GM19324 (cell line): ENCODE data around the gene PRDM10.
"Not testable (repeated sequence)": the region's sequence is repeated elsewhere in the genome, so short reads cannot be mapped to it uniquely, and the experiment has no call there.

Experiments
- ATAC-seq: cut with Tn5 transposase; IDR thresholded peaks from one replicate; pipeline ENCODE4 v1.9.1; 2021; ENCODE audit warnings: mild to moderate bottlenecking, moderate library complexity; ENCODE audit not compliant: unreplicated experiment, low FRiP score

Gene PRDM10

DNA sequence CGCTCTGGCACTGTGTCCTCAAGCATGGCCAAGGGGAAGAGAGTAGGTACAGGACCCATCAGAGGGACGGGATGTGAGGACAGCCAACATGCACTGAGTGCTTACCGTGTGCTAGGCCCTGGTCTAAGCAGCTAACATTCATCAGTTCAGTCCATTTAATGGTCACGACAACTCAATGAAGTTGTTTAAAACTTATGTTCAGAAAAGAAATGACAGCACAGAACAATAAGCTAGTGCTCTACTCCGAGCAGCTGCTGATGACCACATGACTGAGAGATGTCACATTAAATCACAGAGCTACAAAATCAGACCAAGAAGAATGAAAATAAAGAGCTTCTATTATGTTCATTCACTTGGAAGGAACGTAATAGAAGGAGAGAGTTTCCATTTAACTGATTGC is 26.3 kb downstream of the PRDM10 start:
- ATAC-seq, result no peak

DNA sequence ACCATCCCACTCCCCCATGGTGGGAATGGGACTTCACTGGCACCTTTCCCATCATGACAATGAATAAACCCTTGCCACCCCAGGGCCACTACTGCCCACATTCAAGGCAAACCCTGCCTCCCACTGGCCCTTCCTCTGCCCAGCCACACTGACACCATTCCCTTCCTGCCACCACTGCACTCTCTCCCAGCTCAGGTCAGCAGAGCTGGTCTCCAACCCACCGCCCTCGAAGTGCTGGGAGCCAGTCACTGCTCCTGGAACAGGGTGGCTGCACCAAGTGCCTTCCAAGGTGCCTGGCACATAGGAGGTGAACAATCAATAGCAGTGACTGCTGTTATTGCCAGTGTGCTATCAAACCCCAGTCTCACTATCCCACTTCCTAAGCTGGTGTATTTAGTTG is 27.1 kb downstream of the PRDM10 start:
- no peak for ATAC-seq

DNA sequence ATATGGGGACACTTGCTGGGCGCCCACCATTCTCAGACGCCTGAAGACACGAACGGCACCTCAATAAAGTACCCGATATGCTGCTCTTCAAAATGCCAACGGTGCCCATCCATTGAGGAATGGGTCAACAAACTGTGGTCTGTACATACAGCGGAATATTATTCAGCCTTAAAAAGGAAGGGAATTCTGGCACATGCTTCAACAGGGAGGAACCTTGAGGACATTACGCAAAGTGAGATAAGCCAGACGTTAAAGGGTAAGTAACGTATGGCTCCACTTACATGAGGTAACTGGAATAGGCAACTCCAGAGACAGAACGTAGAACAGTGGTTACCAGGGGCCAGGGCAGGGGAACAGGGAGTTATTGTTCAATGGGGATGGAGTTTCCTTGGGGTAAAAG is 28.0 kb downstream of the PRDM10 start:
- ATAC-seq, result no peak

DNA sequence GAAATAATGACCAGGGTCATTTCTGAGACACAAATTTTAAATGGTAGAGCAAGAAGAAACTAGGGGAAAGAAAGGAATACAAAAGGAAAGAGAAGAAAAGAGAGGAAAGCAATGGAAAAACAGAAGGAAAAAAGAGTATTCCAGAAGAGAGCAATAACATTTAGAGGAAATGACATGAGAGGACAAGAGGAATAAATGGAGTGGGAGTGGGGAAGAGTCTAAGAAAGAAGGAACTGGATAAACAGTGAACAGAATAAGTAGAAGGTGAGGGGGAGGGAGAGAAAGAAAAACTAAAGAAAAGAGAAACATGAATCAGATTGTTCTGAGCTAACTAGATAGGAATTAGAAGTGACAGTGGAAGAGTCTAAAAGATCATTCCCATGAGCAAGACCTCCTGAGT is 28.4 kb downstream of the PRDM10 start:
- ATAC-seq, result no peak

DNA sequence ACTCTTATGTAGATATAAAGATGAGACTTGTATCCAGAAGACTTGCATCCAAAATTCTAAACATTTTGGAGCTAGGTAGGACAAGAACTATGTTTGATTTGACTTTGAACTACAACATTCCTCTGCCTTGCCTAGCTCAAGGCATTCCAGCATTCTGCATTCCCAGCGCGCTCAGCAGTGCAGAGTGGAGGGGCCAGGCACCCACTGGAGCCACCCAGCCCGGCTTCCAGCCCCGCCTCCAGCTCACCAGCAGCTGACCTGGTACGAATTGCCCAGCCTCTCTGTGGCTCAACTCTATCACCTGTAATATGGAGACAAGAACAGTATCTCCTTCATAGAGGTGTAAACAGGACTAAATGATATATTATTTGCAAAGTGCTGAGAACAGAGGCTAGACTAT is 28.8 kb downstream of the PRDM10 start:
- ATAC-seq, result no peak

DNA sequence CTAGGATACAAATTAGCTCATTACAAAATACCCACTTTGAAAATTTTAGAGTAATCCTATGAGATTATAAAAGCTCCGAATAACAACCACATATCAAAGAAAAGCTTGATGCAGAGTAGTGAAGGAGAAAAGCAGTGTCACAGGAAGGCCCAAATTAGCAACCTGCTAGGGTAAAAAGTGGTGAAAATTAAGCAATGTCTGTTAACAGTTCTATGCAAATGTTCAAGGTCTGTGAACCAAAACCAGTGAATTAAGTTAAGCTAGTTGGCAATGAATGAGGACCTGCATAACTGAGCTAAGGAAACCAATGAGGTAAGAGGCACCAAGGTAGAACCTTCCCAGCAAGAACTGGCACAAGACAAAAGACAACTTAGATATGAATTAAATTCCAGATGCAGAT is 29.6 kb downstream of the PRDM10 start:
- ATAC-seq, result peak; percentile 88

DNA sequence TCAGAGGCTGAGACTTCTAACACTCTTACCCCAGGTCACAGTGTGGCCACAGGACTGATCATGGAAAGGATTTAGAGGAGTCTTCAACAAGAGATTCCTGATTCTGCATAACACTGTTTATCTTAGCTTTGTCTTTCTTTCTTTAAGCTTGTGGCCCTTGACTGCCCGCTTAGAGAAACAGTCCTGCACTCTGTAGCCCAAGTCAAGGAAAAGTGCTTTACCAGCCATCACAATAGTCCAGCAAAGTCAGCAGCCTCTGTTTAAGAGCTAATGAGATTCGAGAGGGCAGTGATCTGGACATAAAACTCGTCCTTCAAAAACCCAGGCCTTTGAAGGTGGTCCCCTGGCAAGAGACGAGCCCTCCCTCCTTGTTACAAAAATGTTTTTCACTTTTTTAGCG is 30.0 kb downstream of the PRDM10 start:
- ATAC-seq, result no peak

DNA sequence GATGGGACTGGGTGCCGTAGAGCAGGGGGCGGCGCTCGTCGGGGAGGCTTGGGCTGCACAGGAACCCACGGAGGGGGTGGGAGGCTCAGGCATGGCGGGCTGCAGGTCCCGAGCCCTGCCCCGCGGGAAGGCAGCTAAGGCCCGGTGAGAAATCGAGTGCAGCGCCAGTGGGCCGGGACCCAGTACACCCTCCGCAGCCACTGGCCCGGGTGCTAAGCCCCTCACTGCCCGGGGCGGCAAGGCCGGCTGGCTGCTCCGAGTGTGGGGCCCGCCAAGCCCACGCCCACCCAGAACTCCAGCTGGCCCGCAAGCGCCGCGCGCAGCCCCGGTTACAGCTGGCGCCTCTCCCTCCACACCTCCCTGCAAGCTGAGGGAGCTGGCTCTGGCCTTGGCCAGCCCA is 30.8 kb downstream of the PRDM10 start:
- not testable (repeated sequence) for ATAC-seq

DNA sequence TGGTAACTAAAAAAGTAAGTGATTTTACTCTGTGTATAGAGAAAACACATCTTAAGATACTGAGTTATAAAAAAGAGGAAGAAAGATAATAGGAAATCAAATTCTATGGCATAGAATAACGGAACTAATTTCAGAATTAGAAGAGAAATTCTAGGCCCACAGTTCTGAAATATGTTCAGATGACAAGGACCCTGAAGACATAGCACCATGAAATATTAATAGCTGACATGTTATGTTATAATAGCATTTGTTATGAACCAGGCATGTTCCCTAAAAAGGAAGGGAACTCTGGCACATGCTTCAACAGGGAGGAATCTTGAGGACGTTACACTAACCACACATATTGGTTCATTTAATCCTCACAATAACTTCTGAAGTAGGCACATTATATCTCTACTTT is 32.7 kb downstream of the PRDM10 start:
- no peak for ATAC-seq

DNA sequence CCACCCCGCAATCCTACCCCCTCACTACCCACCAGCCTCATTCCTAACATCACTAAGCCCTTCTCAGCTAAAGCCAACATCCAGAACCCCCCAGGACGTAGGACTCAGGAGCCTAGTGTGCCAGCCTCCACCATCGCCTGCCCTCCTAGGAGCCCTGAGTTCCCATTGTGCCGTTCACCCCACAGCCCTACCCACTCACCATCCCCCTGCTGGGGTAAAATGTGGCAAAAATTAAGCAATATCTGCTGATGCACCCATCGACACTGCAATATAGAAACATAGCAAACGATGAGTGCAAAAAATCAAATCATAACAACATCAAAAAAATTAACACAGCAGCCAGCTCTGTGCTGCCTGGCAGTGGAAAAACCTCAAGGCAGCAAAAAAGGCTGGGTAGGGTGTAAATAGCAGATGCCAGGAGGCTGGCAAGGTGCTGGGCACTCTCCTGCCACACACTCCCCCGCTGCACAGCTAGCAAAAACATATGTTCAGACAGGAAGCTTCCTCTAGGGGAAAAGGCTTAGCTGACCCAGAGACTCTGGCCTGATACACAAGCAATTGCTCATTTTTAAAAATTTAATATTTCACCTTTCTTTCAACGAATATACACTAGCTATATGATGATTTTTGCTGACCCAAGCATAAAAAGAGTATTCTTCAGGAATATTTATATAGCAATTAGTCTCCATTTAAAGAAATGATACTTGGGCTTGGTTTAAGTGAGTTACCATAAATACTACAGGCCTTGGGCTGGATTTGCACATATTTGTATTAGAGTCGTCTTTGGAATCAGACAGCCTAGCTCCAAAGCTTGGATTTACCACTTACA is 33.8 kb downstream of the PRDM10 start:
- ATAC-seq, result no peak

DNA sequence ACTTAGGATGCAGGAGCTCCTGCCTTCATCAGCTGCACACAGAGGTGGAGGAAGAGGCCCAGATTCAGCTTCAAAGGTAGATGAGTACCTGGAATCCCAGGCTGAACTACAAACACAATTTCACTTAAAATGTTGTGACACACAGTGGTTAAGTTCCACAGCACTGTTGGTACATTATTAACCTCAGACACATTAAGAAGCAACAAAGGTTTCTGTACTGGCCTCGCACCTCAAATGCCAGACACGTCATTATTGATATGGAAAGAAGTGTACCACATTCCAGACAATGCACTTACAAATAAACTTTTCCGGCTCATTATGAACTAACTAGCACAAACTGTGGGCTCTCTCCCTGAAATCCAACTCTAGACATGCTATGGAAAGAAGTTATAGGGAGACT is 34.6 kb downstream of the PRDM10 start:
- no peak for ATAC-seq

DNA sequence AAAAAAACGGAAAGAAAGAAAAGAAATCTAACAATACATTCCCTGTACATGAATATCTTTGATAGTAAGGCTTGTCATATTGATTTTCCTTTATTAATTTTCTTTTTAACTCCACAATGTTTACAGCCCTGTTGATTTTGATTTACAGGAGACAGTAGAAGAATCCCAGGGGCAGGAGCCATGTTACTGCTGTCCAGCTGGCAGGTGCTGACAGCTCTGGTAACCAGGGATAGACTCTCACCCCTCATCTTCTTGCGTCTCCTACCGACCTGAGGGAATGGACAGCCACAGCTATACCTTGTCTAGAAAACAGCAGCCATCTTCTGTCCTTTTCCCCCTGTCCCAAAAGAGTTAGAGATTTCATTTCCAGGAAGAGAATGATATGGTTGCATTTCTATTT is 37.4 kb downstream of the PRDM10 start:
- ATAC-seq, result no peak

DNA sequence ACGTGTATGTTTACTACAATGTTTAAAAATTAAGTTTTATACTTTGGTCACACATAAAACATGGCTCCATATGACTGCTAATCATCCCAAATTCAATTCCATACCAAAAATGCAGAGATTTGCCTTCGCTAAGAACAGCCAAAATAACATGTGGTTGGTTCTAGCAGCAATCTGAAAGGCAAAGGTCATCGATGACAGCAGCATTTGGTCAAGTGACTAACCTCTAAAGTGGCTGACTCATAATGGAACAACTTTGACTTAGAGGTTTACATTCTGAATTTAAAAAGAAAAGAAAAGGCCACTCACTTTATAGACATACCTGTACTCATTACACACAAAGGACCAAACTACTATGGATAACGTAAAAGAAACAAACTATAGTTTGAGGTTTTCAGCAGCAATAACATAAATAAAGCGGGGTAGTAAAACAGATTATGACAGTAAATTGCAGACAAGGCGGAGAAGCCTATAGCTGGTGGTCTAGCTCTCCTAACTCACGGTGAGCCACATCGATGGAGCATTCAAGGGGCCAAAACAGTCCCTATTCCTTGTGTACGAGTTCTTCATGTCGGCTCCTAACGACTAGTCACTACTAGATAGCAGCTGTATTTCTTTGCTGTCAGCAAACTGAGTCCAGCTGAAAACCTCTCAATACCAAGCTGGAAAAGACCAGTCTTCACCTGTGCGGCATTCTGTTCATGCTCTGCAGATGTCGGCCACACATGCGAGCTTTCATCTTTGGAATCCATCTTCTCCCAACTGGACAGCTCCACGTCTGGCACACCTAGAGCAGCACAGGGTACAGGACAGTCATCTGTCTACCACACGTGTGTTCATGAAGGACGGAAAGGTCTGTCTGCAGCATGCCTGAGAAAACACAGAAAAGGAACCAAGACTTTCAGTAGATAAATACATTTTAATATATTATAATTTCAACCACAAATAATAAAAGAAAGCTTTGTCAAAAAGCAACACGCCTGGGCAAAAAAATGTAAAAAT is 42.1 kb downstream of the PRDM10 start:
- peak; percentile 53 for ATAC-seq

DNA sequence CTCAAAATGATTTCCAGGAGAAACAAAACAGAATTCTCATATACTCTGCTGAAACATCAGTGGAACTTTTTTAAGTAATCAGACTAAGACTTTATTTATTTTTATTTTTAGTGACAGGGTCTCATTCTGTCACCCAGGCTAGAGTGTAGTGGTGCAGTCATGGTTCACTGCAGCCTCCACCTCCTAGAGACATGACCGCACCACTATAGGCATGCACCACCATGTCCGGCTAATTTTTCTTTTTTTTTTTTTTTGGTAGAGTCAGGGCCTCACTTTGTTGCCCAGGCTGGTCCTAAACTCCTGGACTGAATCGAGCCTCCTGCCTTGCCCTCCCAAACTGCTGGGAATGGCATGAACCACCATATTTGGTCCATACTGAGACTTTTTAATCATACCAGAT is 42.9 kb downstream of the PRDM10 start:
- ATAC-seq, result no peak

DNA sequence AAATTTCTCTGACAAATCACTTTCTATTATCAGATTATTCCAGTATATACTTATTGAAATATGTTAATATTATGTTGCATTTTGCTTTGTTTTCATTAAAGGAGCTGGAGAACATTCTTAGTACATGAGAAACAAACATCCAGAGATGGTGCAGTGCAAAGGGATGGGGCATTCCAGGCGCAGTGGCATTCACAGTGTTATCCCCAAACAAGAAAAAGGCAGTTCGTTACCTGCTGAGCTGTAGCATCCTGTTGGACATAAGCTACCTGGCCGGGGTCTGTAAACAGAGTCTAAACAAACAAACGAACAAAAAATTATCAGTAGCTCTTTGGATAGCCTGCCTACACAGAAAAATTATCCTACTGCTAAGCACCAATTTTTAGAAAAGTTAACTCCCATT is 47.4 kb downstream of the PRDM10 start:
- no peak for ATAC-seq

DNA sequence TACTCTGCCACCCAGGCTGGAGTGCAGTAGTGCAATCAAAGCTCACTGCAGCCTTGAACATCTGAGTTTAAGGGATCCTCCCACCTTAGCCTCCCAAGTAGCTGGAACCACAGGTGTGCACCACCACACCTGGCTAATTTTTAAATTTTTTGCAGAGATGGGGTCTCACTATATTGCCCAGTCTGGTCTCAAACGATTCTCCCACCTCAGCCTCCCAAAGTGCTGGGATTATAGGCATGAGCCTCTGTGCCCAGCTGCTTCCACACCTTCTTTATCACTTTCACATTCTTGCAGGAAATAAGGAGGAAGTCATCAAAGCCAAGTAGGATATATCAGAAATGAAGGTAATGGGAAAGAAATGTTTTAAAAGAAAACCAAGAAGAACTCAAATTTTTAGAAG is 47.9 kb downstream of the PRDM10 start:
- not testable (repeated sequence) for ATAC-seq

DNA sequence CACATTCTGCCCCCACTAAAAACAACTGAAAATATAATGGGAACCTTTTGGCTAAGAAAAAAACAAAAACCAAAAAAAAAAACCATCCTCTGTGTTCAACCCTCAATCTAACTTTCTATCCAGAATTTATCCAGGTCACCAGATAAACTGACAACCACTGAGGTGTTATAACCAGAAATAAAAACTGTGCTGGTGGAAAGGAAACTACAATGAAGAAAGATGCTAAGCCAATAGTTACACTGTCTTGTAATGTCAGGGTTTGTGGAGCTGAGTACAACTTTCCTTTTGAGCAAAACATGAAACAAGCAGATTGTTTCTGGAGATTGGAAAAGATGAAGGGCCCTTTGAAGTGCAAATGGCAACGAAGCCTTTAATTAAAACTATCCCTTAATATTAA is 50.8 kb downstream of the PRDM10 start:
- no peak for ATAC-seq

DNA sequence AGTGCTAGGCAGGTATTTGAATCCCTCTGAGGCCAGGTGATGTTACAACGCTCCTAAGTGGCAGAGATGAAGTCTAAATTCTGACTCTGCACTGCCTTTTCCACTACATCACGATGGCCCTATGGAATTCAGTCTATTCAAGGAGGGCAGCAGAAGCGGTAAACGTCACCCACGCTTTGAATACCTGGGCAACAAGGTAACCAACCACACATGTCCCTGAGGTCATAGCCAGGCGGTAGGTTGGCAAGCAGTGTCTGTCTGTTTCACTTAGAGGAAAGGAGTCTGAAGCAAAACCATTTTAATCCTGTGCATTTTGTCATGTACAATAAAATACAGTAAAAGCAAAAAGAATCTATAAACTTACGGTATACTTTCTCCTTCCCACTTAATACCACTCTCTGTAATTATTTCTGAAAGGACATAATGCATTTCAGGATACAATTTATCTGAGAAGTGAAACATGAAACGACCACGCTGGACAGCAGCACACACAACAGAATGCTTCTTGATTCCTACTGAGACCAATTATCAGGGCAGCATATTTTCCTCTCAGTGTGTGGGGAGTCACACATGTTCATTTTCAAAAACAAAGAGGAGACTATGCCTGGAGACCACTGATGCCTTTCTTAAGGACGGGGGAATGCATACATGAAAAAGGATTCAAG is 51.3 kb downstream of the PRDM10 start:
- no peak for ATAC-seq

DNA sequence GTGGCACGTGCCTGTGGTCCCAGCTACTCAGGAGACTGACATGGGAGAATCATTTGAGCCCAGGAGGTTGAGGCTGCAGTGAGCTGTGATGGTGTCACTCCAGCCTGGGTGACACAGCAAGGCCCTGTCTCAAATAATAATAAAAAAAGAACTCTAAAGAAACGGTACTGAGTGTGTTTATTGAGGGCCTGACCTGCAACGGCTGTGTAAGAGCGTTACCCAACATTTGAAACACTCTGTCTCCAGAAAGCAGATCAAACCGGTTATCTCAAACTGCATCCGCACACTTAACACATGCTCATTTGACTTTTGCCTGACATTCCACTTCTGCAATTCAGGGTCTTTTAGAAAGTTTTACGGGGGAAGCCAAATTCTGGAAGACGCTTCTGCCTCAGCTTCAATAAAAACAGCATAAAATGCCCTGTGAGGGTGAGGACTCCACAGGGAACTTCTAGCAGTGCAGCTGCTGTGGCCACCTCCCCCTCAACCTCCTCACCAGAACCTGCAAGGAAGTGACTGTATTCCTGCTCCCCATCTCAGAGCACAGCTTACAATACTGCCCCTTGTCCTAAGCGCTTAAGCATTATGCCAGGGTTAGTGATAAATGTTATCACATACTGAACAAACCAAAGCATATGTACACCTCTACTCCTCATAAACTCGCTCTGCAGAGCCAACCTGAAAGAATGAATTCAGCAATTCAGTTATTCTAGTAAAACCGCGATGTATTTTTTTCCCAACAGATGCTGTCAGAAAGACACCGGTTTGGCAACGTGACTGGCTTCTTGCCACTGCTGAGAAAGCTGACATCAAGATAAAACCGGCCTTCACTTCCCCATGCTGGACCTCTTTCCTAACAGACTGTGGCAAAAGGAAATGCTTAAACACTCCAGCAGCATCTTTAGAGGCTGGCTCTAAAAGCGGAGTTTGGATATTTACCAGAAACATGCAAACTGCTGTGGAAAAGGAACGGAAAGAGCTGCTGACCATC is 52.2 kb downstream of the PRDM10 start:
- ATAC-seq, result no peak

DNA sequence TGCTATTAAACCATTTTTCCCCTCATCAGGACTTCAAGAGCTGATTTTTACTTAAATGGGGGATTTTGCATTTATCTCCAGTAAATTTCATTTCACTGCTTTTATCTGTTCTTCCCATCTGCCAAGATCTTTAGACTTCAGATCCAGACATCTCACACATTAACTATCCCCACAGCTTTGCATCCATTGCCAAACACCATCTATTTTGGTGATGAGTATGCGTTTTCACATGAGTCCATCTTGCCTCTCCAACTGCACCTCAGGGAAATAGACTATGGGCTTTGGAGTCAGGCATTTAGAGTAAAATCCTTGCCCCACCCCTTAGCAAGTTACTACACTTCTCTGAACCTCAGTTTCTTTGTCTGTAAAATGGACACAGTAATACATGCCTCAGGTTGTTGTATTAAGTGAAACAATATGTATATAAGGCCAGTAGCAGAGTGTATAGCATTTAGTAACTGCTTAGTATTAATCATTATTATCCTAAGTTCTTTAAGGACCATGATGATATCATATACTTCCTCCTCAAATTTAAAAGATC is 53.6 kb downstream of the PRDM10 start:
- no peak for ATAC-seq
